Measurements from ENCODE around the gene SSH2.
A peak's percentile ranks its signal among the peaks of the same experiment; 100 is the strongest.

Gene SSH2

GRCh38 chr17:29591737-29592608, 338.1 kb downstream of the SSH2 start:
- H3K4me3 ChIP-seq (ENCODE audit: insufficient read depth, low read length, poor library complexity, severe bottlenecking), result peak overlapping the region; percentile 23
- TF ChIP-seq EZH2phosphoT487 (conservative IDR thresholded peaks at IDR 0.05; ENCODE audit: low read length) (no peak), CTCF (IDR thresholded peaks at IDR 0.05; ENCODE audit: insufficient read depth, low read length, poor library complexity, severe bottlenecking) (peak; percentile 96)
- H3K4me2 ChIP-seq (ENCODE audit: low read depth, low read length, poor library complexity, severe bottlenecking), result peak overlapping the region; percentile 93
- H3K27ac ChIP-seq (ENCODE audit: low read depth, low read length), result peak overlapping the region; percentile 78
- no peaks in the 10 kb centered on the region for H3K27me3 ChIP-seq (ENCODE audit: low read length)
- no peaks in the 10 kb centered on the region for H3K36me3 ChIP-seq (ENCODE audit: low read length)
- H3K9me3 ChIP-seq (ENCODE audit: insufficient read depth, low read length), result no peaks in the 10 kb centered on the region
- no peaks in the 10 kb centered on the region; the same call in 1 of the 2 replicates for H4K20me1 ChIP-seq (ENCODE audit: low read depth, low read length)
- H3K9me2 ChIP-seq (replicated peaks; ENCODE audit: insufficient read depth, low read length), result no peaks in the 10 kb centered on the region
- peaks cover 20% of the 10 kb centered on the region for H3K79me2 ChIP-seq (ENCODE audit: insufficient read depth, low read length)
- H3K9ac ChIP-seq (ENCODE audit: low read length), result peak overlapping the region; percentile 88
- peak overlapping the region; percentile 86 for H2AFZ ChIP-seq (ENCODE audit: low read depth, low read length, severe bottlenecking)
- peaks cover 27% of the 10 kb centered on the region for H3F3A ChIP-seq (ENCODE audit: insufficient read depth)

- Histone ChIP-seq H3K9ac (ENCODE audit: low read length) (peak overlapping the region; percentile 88), H3K79me2 (ENCODE audit: insufficient read depth, low read length) (peaks cover 28% of the 10 kb centered on the region)
Observed at GRCh38 chr17:29591146-29591736, 338.8 kb downstream of the SSH2 start.

GRCh38 chr17:29590411-29591145, 339.4 kb downstream of the SSH2 start:
- H3K4me3 ChIP-seq (ENCODE audit: insufficient read depth, low read length, poor library complexity, severe bottlenecking), result peak overlapping the region; percentile 74
- peak overlapping the region; percentile 86 for H2AFZ ChIP-seq (ENCODE audit: low read depth, low read length, severe bottlenecking)
- TF ChIP-seq CTCF (IDR thresholded peaks at IDR 0.05; ENCODE audit: insufficient read depth, low read length, poor library complexity, severe bottlenecking) (no peak), EZH2phosphoT487 (conservative IDR thresholded peaks at IDR 0.05; ENCODE audit: low read length) (no peak)
- H3K4me2 ChIP-seq (ENCODE audit: low read depth, low read length, poor library complexity, severe bottlenecking), result peak overlapping the region; percentile 93
- no peaks in the 10 kb centered on the region for H3K9me2 ChIP-seq (replicated peaks; ENCODE audit: insufficient read depth, low read length)
- H3K36me3 ChIP-seq (ENCODE audit: low read length), result no peaks in the 10 kb centered on the region
- H3K79me2 ChIP-seq (ENCODE audit: insufficient read depth, low read length), result peaks cover 34% of the 10 kb centered on the region
- no peaks in the 10 kb centered on the region for H3K9me3 ChIP-seq (ENCODE audit: insufficient read depth, low read length)
- H3K27me3 ChIP-seq (ENCODE audit: low read length), result no peaks in the 10 kb centered on the region
- H3F3A ChIP-seq (ENCODE audit: insufficient read depth), result peaks cover 27% of the 10 kb centered on the region
- H3K27ac ChIP-seq (ENCODE audit: low read depth, low read length), result peak overlapping the region; percentile 78
- no peaks in the 10 kb centered on the region; the same call in 1 of the 2 replicates for H4K20me1 ChIP-seq (ENCODE audit: low read depth, low read length)
- peak overlapping the region; percentile 88 for H3K9ac ChIP-seq (ENCODE audit: low read length)

More at GRCh38 chr17:29591146-29591736, 338.8 kb downstream of the SSH2 start:
- peaks cover 27% of the 10 kb centered on the region for H3F3A ChIP-seq (ENCODE audit: insufficient read depth)
- no peaks in the 10 kb centered on the region for H3K9me3 ChIP-seq (ENCODE audit: insufficient read depth, low read length)
- peak overlapping the region; percentile 93 for H3K4me2 ChIP-seq (ENCODE audit: low read depth, low read length, poor library complexity, severe bottlenecking)
- no peaks in the 10 kb centered on the region; the same call in 1 of the 2 replicates for H4K20me1 ChIP-seq (ENCODE audit: low read depth, low read length)
- TF ChIP-seq EZH2phosphoT487 (conservative IDR thresholded peaks at IDR 0.05; ENCODE audit: low read length), result no peak
- no peak for TF ChIP-seq CTCF (IDR thresholded peaks at IDR 0.05; ENCODE audit: insufficient read depth, low read length, poor library complexity, severe bottlenecking)
- H3K27ac ChIP-seq (ENCODE audit: low read depth, low read length), result peak overlapping the region; percentile 78
- no peaks in the 10 kb centered on the region for H3K27me3 ChIP-seq (ENCODE audit: low read length)
- H3K9me2 ChIP-seq (replicated peaks; ENCODE audit: insufficient read depth, low read length), result no peaks in the 10 kb centered on the region
- H3K4me3 ChIP-seq (ENCODE audit: insufficient read depth, low read length, poor library complexity, severe bottlenecking), result peak overlapping the region; percentile 23
- no peaks in the 10 kb centered on the region for H3K36me3 ChIP-seq (ENCODE audit: low read length)
- H2AFZ ChIP-seq (ENCODE audit: low read depth, low read length, severe bottlenecking), result peak overlapping the region; percentile 86

Measured in SU-DHL-6 (cell line).